Epithelial cell of proximal tubule (primary cell): ENCODE results near the gene TTL. TPM values are rescaled to one million over a fixed set of nuclear protein-coding genes. Genes with fewer than 3 reads are reported as not detected.

Source experiments
- DNase-seq: peaks from one replicate; pipeline ENCODE4 v3.0.0-alpha.2; 2011; ENCODE audit warnings: low read depth
- H3K4me3 ChIP-seq: 2 replicates; pipeline ENCODE4 v1.5.1; 2011; ENCODE audit warnings: low read depth, mild to moderate bottlenecking, low read length
- CTCF ChIP-seq: conservative IDR thresholded peaks from 2 replicates; pipeline ENCODE4 v1.5.1; 2012; ENCODE audit warnings: low read depth, mild to moderate bottlenecking, low read length
- total RNA-seq: library from RNA; depleted of rRNA; stranded (reverse); fragments of >200 nt; gene quantifications from 2 replicates; pipeline ENCODE4 v1.2.3, GENCODE V29; 2015

Gene TTL
- total RNA-seq, 1 donor from 2014 or later, result 42.3 TPM

DNA sequence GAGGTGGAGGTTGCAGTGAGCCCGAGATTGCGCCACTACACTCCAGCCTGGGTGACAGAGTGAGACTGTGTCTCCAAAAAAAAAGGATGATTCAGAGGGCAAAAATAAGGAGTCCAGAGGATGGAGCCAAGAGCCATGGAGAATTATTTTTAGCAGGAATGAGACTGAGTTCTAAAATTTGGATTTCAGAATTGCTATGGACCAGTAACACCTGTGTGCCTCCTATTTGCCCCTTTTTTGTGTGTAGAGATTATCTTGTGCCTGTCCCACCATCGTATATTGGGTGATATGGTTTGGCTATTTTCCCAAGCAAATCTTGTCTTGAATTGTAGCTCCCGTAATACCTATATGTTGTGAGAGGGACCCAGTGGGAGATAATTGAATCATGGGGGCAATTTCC lies 32.1 kb upstream of the TTL start:
- no peak for DNase-seq
- H3K4me3 ChIP-seq, result no peak overlapping the region
- TF ChIP-seq CTCF, result no peak

- no peak for DNase-seq
- no peak for TF ChIP-seq CTCF
- no peak overlapping the region for H3K4me3 ChIP-seq
Observed at GRCh38 chr2:112451317-112451716, 30.6 kb upstream of the TTL start.

DNA sequence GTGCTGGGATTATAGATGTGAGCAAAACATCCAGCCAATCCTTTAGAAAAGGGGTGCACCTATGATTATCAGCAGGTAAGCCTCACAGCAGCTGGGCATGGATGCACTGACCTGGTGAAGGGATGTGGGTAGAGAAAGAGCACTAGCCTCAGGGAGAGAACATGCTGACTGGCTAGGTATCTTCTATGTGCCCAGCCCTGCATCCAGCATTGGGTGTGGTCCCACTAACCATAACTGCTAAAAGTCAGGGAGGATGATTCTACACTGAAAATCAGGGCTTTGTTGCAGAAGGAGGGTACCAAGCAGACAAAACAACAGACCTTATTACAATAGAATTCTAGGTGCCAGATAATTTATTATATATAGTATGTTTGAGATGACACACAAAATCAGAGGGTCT lies 27.4 kb upstream of the TTL start:
- H3K4me3 ChIP-seq, result no peak overlapping the region
- no peak for TF ChIP-seq CTCF
- DNase-seq, result no peak

GRCh38 chr2:112459372-112459771 lies 22.6 kb upstream of the TTL start:
- no peak overlapping the region for H3K4me3 ChIP-seq
- no peak for TF ChIP-seq CTCF

DNA sequence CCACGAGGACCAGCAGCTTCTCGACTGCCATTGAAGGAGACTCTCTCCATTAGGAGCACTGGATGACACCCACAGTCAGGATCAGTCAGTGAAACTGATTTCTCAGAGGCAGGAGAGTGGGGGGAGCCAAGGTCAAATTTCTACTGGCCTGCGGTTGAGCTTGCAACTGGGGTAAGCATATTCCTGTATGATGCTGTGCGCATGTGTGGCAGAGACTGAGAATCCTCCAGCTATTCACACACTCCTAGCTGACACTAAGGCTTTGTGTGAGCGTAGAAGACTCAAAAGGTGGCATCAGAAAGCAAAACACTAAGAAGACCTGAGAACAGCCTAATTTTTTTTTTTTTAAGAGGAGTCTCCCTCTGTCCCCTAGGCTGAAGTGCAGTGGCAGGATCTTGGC lies 19.8 kb upstream of the TTL start:
- TF ChIP-seq CTCF, result no peak
- no peak for DNase-seq
- no peak overlapping the region for H3K4me3 ChIP-seq

More at GRCh38 chr2:112459372-112459771, 22.6 kb upstream of the TTL start:
- no peak for DNase-seq

GRCh38 chr2:112463256-112463655 lies 18.7 kb upstream of the TTL start:
- no peak overlapping the region for H3K4me3 ChIP-seq
- no peak for TF ChIP-seq CTCF
- no peak for DNase-seq

GRCh38 chr2:112465382-112465781 lies 16.6 kb upstream of the TTL start:
- DNase-seq, result no peak
- H3K4me3 ChIP-seq, result no peak overlapping the region

More at GRCh38 chr2:112465382-112465781, 16.6 kb upstream of the TTL start:
- TF ChIP-seq CTCF, result peak; percentile 41
